Measurements from ENCODE around the gene KLHL21. TPM values are rescaled to one million over a fixed set of nuclear protein-coding genes. Genes with fewer than 3 reads are reported as not detected.

KLHL21 gene
- total RNA-seq, 1 donor, result 51.8 TPM

DNA sequence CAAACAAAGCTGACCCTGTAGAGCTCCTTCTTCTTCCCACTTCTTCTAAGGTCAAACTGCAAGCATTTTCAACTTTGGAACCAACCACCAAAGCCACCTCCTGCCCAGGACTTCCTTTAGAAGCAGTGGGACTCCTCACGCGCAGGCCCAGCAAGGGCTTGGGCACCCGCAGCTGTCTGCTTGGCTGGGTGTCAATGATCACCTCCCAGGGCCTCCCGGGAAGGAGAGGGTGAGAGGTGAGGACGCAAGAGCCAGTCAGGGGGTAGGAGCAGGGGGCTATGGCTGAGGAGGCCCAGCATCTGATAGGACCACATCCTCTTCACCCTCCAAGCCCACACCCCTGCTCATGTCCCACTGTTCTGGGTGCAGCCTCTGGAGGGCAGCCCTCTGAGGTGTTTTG lies 10.2 kb downstream of the KLHL21 start:
- TF ChIP-seq, protein P1, sequence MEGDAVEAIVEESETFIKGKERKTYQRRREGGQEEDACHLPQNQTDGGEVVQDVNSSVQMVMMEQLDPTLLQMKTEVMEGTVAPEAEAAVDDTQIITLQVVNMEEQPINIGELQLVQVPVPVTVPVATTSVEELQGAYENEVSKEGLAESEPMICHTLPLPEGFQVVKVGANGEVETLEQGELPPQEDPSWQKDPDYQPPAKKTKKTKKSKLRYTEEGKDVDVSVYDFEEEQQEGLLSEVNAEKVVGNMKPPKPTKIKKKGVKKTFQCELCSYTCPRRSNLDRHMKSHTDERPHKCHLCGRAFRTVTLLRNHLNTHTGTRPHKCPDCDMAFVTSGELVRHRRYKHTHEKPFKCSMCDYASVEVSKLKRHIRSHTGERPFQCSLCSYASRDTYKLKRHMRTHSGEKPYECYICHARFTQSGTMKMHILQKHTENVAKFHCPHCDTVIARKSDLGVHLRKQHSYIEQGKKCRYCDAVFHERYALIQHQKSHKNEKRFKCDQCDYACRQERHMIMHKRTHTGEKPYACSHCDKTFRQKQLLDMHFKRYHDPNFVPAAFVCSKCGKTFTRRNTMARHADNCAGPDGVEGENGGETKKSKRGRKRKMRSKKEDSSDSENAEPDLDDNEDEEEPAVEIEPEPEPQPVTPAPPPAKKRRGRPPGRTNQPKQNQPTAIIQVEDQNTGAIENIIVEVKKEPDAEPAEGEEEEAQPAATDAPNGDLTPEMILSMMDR (IDR thresholded peaks at IDR 0.05; ENCODE audit: insufficient read depth, low read depth, low read length), result no peak
- H3K4me3 ChIP-seq (ENCODE audit: low read depth, low read length), result no peak overlapping the region
- no peak for DNase-seq (ENCODE audit: low read depth)

- TF ChIP-seq, protein P1 (IDR thresholded peaks at IDR 0.05; ENCODE audit: insufficient read depth, low read depth, low read length), result no peak
- H3K4me3 ChIP-seq (ENCODE audit: low read depth, low read length), result no peak overlapping the region
- DNase-seq (ENCODE audit: low read depth), result no peak
Measured at GRCh38 chr1:6591644-6592043, 11.0 kb downstream of the KLHL21 start.

- no peak overlapping the region for H3K4me3 ChIP-seq (ENCODE audit: low read depth, low read length)
- TF ChIP-seq, protein P1 (IDR thresholded peaks at IDR 0.05; ENCODE audit: insufficient read depth, low read depth, low read length), result no peak
- no peak for DNase-seq (ENCODE audit: low read depth)
Measured at GRCh38 chr1:6591222-6591621, 11.4 kb downstream of the KLHL21 start.

DNA sequence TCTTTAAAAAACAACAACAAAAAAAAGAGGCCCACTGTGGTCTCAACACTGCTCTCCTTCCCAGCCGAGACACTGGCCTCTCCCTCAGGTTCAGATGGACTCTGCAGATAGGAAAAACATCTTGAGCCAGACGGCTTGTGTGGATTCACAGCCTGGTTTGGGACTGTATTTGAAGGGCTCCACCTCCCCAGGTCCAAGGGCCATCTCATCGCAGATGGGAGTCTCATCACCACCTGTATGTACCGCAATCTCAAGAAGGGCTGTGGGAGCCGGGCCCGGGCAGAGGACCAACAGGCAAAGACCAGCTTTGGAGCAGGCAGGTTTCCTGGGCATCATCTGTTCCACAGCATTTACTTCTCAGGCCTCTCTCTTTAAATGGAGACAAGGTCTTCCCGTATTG lies 12.6 kb downstream of the KLHL21 start:
- TF ChIP-seq, protein P1 (IDR thresholded peaks at IDR 0.05; ENCODE audit: insufficient read depth, low read depth, low read length), result no peak
- no peak overlapping the region for H3K4me3 ChIP-seq (ENCODE audit: low read depth, low read length)
- DNase-seq (ENCODE audit: low read depth), result no peak

GRCh38 chr1:6588893-6589520 lies 13.7 kb downstream of the KLHL21 start:
- TF ChIP-seq, protein P1 (IDR thresholded peaks at IDR 0.05; ENCODE audit: insufficient read depth, low read depth, low read length), result no peak
- no peak for DNase-seq (ENCODE audit: low read depth)
- H3K4me3 ChIP-seq (ENCODE audit: low read depth, low read length), result no peak overlapping the region

DNA sequence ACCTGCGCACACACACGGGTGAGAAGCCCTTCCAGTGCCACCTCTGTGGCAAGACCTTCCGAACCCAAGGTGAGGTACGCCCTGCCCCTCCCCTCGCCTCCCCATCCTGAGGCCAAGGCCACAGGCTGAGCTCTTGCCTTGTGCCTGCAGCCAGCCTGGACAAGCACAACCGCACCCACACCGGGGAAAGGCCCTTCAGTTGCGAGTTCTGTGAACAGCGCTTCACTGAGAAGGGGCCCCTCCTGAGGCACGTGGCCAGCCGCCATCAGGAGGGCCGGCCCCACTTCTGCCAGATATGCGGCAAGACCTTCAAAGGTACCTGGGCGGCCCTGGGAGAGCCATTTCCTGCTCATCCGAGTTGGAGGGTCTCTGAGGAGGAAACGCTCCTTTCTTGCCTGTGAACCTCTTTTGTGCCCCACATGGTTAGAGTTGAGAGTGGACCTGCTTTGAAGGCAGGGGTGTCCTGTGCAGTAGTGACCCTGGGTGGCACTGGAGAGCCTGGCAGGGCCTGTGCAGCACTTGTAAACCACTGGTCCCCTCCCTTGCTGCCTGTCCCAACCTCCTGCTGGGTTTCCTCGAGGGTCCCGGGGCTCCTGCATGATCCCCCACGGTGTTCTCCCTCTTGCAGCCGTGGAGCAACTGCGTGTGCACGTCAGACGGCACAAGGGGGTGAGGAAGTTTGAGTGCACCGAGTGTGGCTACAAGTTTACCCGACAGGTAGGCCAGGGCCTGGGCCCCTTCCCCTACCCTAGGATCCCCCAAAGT lies 14.4 kb downstream of the KLHL21 start:
- no peak overlapping the region for H3K4me3 ChIP-seq (ENCODE audit: low read depth, low read length)
- no peak for DNase-seq (ENCODE audit: low read depth)
- TF ChIP-seq, protein P1 (IDR thresholded peaks at IDR 0.05; ENCODE audit: insufficient read depth, low read depth, low read length), result no peak

Measured in fibroblast of villous mesenchyme (primary cell).